A673 (cell line): ENCODE data around the gene ARSG.
"Not testable (repeated sequence)": the region's sequence is repeated elsewhere in the genome, so short reads cannot be mapped to it uniquely, and the experiment has no call there.

ENCODE experiments used
- EZH2 ChIP-seq: fragments of 200-600 bp; sonication (generic); IDR thresholded peaks from 2 replicates; pipeline ENCODE4 v1.6.1; 2017; ENCODE audit warnings: borderline replicate concordance, low read depth, mild to moderate bottlenecking, mixed read lengths, antibody characterized with exemption, low read length; ENCODE audit not compliant: poor library complexity, severe bottlenecking
- TF ChIP-seq, protein P1 (sequence below): fragments of 300-800, 200-600 bp; sonication (generic); conservative IDR thresholded peaks from 2 replicates; pipeline ENCODE4 v1.5.1; 2017; ENCODE audit warnings: low read depth, mild to moderate bottlenecking, antibody characterized with exemption, low read length, moderate library complexity, mixed read lengths

DNA sequence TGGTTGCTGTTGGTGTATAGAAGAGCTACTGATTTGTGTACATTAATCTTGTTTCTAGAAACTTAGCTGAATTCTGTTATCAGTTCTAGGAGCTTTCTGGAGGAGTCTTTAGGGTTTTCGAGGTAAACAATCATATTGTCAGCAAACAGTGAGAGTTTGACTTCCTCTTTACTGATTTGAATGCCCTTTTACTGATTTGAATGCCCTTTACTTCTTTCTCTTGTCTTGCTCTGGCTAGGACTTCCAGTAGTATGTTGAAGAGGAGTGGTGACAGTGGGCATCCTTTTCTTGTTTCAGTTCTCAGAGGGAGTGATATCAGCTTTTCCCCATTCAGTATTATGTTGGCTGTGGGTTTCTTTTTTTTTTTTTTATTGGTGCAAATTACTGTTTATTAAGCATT, 116.4 kb downstream of the ARSG start:
- TF ChIP-seq, protein P1, sequence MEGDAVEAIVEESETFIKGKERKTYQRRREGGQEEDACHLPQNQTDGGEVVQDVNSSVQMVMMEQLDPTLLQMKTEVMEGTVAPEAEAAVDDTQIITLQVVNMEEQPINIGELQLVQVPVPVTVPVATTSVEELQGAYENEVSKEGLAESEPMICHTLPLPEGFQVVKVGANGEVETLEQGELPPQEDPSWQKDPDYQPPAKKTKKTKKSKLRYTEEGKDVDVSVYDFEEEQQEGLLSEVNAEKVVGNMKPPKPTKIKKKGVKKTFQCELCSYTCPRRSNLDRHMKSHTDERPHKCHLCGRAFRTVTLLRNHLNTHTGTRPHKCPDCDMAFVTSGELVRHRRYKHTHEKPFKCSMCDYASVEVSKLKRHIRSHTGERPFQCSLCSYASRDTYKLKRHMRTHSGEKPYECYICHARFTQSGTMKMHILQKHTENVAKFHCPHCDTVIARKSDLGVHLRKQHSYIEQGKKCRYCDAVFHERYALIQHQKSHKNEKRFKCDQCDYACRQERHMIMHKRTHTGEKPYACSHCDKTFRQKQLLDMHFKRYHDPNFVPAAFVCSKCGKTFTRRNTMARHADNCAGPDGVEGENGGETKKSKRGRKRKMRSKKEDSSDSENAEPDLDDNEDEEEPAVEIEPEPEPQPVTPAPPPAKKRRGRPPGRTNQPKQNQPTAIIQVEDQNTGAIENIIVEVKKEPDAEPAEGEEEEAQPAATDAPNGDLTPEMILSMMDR, result not testable (repeated sequence)
- TF ChIP-seq EZH2, result not testable (repeated sequence)
